Glomerular visceral epithelial cell (primary cell): Measurements from ENCODE around the gene DENND1B.
"Not testable (repeated sequence)": the region's sequence is repeated elsewhere in the genome, so short reads cannot be mapped to it uniquely, and the experiment has no call there.

Experiments used
- DNase-seq: peaks from one replicate; pipeline ENCODE4 v3.0.0-alpha.2; 2016; ENCODE audit errors: extremely low spot score

DENND1B gene

DNA sequence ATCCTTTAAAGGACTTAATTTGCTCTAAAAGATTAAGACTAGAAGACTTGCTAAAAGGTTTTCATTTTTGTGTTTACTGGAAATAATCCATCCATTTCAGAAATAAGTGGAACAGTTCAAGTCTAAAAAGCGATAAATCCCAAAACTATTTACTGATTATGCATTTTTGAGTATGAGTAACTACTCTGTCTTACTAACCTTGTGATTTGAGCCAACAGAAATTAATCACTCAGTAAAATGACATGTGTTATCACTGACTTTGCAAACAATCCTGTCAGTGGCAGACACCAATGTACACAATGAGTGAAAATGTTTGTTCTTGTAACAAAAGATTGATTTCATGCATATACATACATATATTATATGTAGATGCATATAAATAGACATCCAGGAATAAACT is 218.0 kb downstream of the DENND1B start:
- DNase-seq, result no peak

DNA sequence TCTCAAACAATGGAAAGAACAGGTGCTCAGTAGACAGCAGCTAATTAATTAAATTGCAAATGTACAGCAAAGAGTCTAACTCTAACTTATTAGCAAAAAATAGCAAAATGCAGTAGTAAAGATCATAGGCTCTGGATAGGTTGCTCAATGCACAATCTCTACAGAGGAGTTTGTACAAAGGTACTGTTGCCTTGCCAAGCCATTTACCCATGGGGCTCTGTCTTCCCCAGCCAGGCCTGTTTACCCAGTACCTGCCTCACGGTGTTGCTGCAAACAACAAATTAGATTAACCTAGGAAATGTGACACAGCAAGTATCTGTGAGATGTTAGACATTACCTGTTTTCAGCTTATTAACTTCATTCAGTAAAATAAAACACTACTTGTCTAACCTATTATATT is 222.0 kb downstream of the DENND1B start:
- DNase-seq, result no peak

DNA sequence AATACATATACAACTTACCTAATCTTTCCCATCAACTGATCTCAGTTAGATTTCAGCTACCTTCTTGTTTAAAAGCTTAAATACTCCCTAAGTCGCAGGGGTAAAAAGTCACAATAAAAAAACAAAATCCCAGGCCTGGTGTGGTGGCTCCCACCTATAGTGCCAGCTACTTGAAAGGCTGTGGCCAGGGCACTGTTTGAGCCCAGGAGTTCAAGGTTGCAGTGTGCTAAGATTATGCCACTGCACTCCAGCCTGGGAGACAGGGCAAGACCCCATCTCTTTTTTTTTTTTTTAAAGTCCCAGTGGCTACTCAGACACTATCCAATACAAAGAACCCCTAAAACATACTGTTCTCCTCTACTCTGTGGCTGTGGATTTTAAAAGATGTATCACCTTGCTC is 228.3 kb downstream of the DENND1B start:
- DNase-seq, result no peak

DNA sequence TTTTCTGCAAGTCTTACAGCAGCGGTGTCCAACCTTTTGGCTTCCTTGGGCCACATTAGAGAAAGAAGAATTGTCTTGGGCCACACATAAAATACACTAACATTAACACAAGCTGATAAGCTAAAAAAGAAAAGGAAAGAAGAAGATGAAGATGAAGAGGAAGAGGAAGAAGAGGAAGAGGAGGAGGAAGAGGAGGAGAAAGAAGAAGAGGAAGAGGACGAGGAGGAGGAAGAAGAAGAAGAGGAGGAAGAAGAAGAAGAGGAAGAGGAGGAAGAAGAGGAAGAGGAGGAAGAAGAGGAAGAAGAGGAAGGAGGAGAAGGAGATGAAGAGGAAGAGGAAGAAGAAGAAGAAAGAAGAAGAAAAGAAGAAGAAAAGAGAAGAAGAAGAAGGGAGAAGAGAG is 230.7 kb downstream of the DENND1B start:
- DNase-seq, result no peak

DNA sequence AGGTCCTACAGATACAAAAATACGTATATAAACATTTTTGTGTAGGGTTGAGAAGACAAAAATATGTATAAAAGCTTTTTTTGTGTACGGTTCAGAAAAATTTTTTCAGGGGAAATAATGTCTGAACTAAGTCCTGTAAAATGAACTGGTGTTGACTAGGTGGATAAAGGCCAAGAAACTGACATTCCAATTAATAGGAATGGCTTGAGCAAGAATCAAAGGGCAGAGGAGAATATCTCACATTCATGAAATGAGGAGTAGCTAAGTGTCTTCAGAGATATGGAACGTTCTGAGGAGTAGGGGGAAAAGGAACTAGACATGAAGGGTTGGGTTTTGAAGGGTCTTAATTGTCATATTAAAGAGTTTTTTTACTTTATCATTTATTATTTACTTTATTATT is 231.2 kb downstream of the DENND1B start:
- DNase-seq, result no peak

DNA sequence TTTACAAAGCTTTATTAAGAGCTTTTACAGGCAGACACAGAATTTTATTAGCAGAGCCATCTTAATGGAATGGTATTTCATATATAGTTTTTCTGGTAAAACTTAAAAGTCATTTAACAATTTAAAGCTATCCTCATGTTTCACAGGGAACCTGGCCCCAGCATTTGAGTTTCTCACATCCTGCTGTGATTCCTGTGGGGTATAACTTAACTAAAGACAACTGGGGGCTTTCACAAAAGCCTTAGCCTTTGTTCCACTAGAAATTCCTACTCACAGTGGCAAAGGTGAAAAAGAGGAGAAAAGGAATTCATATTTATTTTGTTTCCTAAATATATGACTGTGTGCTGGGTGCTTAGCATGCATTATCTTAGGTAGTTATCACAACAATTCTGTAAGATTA is 233.9 kb downstream of the DENND1B start:
- DNase-seq, result no peak

DNA sequence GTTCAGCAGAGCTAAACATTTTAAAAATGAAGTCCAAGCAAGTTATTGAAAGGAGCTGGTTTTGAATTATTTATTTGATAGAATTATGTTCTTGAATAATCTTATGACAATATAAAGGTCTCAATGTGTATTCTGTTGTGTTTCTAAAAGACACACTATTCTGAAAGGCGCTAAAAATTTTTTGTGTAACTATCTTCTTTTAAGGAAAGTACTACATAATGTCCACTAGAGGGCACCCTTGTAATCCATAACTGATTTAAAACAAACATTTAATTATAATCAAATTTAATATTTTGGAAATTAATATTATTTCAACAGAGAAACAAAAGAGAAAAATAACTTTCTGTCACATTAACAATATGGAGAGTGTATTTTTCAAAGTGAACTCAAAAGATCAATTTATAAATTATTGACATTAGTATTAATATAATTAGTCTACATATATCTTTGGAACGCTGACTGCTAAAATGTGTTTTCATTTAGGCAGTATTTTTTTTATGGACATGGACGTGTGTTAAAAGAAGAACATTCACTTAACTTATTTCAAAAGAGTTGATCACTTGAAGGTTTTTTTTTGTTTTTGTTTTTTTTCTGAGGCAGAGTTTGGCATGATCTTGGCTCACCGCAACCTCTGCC is 248.4 kb downstream of the DENND1B start:
- DNase-seq, result peak; percentile 9

DNA sequence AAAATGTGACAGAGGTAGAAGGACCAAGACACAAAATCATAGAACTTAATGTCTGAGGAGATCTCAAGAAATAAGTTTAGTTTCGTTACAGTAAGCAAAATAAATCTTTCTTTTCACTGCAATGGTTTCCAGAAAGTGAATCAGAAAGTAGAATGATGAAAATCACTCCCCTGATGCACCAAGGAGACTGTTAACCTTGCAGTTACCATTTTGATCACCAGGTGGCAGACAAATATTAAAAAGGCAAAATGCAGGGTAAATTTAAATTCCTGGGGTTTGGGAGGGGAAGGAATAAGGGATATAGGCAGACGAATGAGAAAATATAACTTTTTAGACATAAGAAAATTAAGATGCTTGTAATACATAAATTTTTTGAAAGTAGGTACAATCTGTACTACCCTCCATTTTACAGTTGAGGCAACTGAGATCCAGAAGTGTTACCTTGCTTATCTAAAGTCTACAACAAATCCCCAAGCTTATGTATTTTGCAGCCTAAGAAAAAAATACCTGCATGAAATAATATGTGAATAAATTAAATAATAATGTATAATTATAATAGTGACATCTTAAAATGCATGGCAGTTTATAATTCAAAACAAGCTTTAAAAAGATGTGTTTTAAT is 254.1 kb downstream of the DENND1B start:
- DNase-seq, result peak; percentile 42

DNA sequence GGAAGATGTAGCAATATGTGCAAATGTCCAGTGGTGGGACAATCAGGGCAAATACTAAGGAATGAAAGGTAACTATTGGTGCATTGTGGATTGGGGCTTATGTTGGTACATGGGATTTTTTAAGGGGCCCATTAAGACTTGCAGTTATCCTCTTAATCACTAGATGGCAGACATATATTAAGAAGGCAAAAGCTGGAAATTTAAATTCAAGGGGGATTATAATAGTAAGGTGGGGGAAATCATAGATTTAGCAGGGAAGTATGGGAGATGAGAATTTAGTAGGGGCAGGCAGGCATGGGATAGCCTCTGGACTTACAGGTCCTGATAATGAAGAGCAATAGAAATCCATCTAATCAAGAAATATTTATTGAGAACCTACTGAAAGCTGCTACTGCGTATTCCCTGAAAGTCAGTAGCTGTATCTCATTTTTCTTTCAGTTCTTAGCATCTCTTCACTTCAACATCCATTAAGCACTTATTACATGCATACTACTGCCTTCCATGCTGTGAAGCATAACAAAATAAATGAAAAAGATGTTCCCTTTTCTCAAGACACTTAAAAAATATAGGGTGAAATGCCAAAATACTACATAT is 255.4 kb downstream of the DENND1B start:
- DNase-seq, result no peak

DNA sequence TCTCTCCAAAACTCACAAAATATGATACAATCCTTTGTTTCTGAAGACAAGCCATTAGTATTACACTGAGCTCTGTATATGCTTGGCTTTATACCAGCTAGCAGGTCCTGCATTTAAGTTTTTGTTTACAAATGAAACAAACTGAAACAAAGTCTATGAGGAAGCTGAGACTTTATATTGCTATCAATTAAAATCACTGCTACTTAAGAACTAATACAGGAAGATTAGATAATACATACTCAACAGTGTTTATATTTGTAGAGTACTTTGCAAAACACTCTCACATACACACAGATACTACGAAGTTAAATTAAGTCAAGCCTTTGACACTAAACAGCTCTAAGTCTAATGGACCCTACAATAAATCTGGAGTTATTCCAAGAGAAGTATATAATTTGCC is 259.9 kb downstream of the DENND1B start:
- DNase-seq, result no peak

DNA sequence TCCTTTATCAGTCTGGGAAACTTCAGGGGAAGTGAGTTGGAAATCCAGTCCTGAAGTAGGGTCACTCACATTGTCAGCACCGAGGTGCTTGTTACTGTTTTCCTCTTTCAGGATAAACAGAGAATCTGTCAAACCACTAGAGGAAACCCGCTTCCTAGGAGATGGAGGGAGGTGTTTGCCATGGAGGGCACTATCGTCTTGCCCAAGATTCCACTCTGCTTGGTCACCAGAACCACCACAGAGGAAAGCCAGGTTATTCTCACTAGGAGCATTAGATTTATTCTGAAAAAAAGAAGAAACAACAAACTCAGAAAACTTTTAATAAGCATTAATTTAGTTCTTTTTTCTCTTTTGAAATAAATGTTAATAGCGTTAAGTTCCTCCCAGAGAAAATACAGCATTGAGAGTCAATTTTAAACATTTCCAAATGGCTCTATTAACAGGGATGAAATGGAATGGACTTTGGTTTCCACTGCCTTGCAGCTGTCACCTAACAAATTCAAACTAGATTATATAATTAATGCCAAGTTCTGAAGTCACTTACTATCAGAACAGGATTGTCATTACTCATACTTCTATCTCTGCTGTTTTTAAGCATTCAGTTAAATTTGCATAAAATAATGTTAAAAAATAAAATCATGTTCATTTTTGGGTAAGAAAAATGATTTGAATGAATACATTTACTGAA is 264.4 kb downstream of the DENND1B start:
- no peak for DNase-seq

DNA sequence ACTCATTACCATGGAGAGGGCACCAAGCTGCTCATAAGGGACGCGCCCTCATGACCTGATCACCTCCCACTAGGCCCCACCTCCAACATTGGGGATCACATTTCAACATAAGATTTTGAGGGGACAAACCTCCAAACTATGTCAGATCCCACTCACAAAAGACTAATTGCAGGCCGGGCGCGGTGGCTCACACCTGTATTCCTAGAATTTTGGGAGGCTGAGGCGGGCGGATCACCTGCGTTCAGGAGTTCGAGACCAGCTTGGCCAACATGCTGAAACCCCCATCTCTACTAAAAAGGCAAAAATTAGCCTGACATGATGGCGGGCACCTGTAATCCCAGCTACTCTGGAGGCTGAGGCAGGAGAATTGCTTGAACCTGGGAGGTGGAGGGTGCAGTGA is 278.6 kb downstream of the DENND1B start:
- DNase-seq, result no peak

DNA sequence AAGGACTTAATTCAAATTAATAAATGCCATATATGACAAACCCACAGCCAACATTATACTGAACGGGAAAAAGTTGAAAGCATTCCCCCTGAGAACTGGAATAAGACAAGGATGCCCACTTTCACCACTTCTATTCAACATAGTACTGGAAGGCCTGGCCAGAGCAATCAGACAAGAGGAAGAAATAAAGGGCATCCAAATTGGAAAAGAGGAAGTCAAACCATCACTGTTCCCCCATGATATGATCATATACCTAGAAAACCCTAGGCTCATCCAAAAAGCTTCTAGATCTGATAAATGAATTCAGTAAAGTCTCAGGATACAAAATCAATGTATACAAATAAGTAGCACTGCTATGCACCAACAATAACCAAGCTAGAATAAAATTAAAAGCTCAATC is 283.8 kb downstream of the DENND1B start:
- DNase-seq, result not testable (repeated sequence)

DNA sequence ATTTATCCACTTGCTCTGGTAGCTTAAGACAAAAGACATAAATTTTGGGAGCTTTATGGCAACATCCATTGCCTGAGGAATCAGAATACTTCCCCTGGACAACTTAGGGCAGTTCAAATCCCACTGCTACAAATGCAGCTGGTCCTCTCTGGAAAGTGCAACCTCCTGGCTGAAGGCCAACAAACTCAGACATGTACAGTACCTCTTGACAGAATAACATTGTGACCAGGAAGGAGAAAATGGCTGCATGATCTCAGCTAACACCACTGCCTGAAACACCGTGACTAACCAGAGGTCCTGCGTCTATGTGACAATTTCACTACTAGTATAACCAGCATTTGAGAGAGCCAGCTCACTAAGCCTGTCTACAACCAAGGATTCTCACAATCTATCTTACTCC is 288.3 kb downstream of the DENND1B start:
- DNase-seq, result peak; percentile 6

DNA sequence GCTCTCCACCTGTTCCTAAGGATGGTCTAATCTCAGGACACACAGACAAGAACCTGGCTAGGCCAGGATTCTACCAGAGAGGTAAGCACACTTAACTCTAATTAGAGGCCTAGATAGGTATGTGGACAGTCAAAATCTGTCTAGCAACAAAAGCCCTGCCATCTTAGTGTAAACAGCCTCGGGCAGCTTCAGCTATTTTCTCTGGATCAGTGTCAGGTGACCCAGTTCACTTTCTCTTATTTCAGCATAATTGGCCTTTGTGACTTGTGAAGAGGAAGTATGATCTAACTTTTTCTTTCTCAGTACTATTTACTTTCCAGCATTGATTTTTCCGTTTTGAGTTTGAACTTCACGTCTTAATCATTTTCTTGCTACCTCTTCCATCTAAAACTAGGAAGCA is 289.5 kb downstream of the DENND1B start:
- DNase-seq, result no peak

DNA sequence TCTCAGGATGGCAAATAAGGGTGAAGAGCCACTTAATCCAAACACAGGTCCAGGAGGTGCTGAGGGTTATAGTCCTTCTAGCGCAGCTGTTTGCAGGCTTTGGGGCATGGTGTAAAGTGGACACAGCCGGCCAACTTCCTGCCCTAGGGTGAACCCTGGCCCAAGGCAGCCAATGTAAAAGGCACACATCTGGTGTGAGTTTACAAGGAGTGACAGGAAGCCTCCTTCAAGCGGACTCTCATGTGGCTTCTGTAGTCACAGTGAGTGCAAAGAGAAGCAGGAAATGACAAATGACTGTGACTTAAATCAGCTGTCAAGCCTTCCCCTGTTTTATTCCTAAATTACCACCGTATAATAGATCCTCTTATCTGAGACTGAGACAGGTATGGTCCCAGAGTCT is 294.2 kb downstream of the DENND1B start:
- DNase-seq, result no peak

DNA sequence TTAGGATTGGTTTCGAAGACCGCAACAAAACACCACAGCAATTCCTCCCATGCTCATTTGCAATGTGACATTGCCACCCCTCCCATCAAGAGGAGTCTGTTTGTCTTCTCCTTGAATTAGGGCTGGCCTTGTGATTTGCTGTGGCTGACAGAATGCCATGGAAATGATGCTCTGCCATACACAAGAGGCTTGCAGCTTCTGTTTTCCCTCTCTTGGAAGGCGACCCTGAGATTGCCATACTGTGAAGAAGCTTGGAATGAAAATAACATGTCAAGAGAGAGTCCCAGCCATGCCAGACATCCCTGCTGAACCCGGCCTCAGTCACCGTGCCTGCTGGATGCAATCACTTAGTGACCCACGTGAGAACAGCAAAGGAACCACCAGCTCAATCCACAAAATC is 294.8 kb downstream of the DENND1B start:
- no peak for DNase-seq

DNA sequence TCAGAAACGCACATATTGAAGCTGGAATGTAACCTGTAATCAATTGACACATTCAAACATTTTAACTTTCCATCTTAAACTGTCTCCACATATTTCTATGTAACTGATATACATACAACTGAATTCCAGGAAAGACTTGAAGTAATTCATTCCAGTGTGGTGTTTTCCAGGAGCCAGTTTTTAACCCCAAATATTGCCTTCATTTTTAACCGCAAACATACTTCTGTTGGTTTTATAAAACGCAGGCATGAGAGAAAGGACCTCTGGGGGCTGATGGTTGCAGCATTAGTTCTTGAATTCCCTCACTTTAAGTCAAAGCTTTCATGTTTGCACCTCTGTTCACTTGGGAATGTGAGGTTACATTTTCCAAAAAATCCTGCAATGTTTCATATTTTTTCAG is 303.1 kb downstream of the DENND1B start:
- DNase-seq, result no peak

DNA sequence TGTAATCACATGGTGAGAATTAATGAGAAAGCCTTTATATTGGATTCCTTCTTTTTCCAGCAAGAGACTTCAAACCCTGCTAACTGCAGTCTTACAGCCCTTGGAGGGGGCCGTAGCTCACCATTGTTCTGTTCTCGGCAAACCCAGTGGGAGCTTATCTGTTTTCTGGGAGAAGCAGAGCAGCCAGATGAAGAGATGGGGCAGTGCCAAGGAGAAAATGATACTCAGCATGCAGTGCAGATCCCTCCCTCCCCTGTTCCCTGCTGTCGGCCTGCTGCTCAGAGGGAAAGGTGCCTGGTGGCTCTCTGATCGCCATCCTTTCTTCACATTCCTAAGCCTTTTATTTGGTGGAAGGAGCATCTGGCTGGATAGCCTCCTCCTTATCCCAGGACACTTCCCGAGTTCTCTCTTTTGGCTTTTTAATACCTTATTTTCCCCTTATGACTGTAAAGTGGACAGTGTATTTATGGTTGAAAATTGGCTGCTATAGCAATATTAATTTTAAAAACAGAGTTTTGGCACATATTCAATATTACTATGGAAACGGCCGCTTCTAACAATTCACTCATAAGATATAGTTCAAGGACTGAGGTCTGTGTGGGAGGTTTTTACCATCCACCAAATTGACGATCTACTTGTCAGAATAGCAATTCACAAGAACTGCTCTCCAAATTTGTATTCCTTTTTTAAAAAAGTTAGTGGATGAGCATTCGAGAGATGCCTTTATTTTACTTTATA is 303.9 kb downstream of the DENND1B start:
- DNase-seq, result no peak

DNA sequence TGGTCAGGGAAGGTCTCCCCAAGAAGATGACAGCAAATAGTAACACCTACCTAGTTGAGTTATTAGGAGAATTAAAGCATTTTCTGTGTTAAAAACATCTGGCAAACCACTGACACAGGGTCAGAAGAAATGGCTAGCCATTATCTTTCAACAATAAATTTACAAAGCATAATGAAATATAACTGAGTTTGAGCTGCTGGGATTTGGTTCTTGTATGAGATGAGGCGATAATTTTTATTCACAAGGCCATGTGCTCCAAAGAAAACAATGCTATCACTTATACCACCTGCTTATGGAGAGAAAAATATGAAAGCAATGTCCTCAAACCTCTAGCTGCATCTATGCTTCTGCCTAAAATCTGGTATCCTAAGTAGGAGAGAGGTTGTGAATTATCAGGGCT is 304.9 kb downstream of the DENND1B start:
- DNase-seq, result no peak

DNA sequence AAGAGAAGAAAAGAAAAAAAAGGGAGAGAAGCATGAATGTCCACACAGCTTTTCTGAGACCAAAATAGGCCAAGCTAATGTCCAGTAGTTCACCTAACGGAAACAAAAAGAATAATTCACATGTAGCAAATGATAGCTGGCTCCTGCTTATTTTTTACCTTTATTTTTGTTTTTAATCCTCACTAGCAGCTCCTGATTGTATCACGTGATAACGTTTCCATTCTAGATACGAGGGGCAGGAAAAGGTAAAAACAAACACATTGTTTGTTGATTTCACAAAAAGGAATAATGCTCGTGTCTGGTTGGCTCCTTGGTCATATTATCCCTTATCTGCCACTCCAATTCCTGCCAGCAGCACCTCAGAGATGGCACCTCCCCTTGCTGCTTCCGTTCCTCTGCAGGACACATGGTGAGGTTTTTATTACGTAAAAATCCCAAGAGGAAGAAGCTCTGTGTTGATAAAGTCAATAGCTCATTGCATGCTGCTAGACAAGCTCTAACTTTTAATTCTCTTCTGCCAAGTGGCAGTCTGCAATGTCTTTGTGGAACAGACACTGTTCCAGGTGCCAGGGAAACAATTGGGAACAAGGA is 305.6 kb downstream of the DENND1B start:
- no peak for DNase-seq
